Heart left ventricle (tissue), 16 donors: ENCODE results near the gene TBCK. TPM values are rescaled to one million over a fixed set of nuclear protein-coding genes. Genes with fewer than 3 reads are reported as not detected.
"Not testable (repeated sequence)": the region's sequence is repeated elsewhere in the genome, so short reads cannot be mapped to it uniquely, and the experiment has no call there.

Experiments
- ATAC-seq, 4 donors: fragments of 200-7000 bp; cut with Tn5 transposase; one replicate each; pipeline ENCODE4 v1.9.1; 2020 to 2022; ENCODE audit warnings: moderate library complexity in 4 of 4, mild to moderate bottlenecking in 3 of 4, moderate number of reproducible peaks in 1 of 4
- DNase-seq, 5 donors: peaks; one replicate each; pipeline ENCODE4 v3.0.0-alpha.2; 2020
- H3K27ac ChIP-seq, 12 donors: fragments of 200-600 bp; sonication (generic) in 4 of 12; one replicate each; pipeline versions ENCODE4 v1.5.0 to v1.8.0; 2016 to 2022; ENCODE audit warnings: mild to moderate bottlenecking in 2 of 12
- H3K27me3 ChIP-seq, 9 donors: fragments of 200-600 bp; sonication (generic) in 2 of 9; one replicate each; pipeline versions ENCODE4 v1.5.1 to v1.8.0; 2016 to 2022; ENCODE audit warnings: mild to moderate bottlenecking in 3 of 9
- H3K36me3 ChIP-seq, 9 donors: fragments of 200-600 bp; sonication (generic) in 2 of 9; one replicate each; pipeline versions ENCODE4 v1.5.0 to v1.8.0; 2018 to 2022; ENCODE audit warnings: mild to moderate bottlenecking in 2 of 9
- H3K4me1 ChIP-seq, 12 donors: fragments of 200-600 bp; sonication (generic) in 4 of 12; one replicate each; pipeline versions ENCODE4 v1.5.0 to v1.8.0; 2016 to 2022; ENCODE audit warnings: mild to moderate bottlenecking in 3 of 12
- H3K4me3 ChIP-seq, 12 donors: fragments of 200-600 bp; sonication (generic) in 4 of 12; one replicate each; pipeline versions ENCODE4 v1.5.0 to v1.8.0; 2017 to 2022; ENCODE audit warnings: mild to moderate bottlenecking in 9 of 12, moderate library complexity in 4 of 12
- H3K9me3 ChIP-seq, 12 donors: fragments of 200-600 bp; sonication (generic) in 4 of 12; one replicate each; pipeline versions ENCODE4 v1.5.0 to v1.8.0; 2016 to 2022; ENCODE audit warnings: mild to moderate bottlenecking in 1 of 12
- CTCF ChIP-seq, 12 donors: fragments of 200-600 bp; sonication (generic) in 4 of 12; IDR thresholded peaks; one replicate each; pipeline versions ENCODE4 v1.5.0 to v1.8.0; 2018 to 2022; ENCODE audit warnings: antibody characterized with exemption in 12 of 12, mild to moderate bottlenecking in 5 of 12
- POLR2A ChIP-seq, 2 donors: fragments of 450-650 bp; IDR thresholded peaks; one replicate each; pipeline ENCODE4 v1.6.1; 2017; ENCODE audit warnings: antibody characterized with exemption in 2 of 2, mild to moderate bottlenecking in 2 of 2, moderate library complexity in 2 of 2
- WGBS, 4 donors: extraction: QIAGEN DNeasy Blood & Tissue Kit in 2 of 4; methylation state at CpG; one replicate each; pipeline versions ENCODE4 v1.1.5 to v1.1.7; 2013 to 2018; 5-methylcytosine and 5-hydroxymethylcytosine counted together
- intact Hi-C, 10 donors: fragments of 100-400 bp; cut with DNase I; formaldehyde crosslinking; loops; one replicate each; pipeline versions ENCODE4 v1.11.1 to v1.14.2; 2022
- polyA plus RNA-seq, 2 donors: library from polyadenylated mRNA; stranded (reverse); fragments of 200-250 nt; gene quantifications; one replicate each; pipeline ENCODE4 v1.2.3, GENCODE V29; 2013
- total RNA-seq, 9 donors: library from RNA; depleted of rRNA in 2 of 9; stranded (reverse); fragments of >200 nt in 2 of 9; fragmentation: NEBNext Ultra II Directional in 3 of 9; extraction: Animal tissue kit (Norgen Biotek cat#: 25700) in 3 of 9; gene quantifications; one replicate each; pipeline versions ENCODE4 v1.1.0 to v1.2.4, GENCODE V29; 2016 to 2023
- donor health status: ischemic (EF 13 %, LVEDD 7.1; RV severe dilation, severe dysfunction).
- donor health status: healthy with polysubstance abuse.
- donor health status: DM: no; HTN: yes; CAD: no.
- donor health status: DM: no; HTN: no; CAD: no.
- donor health status: ischemic (EF 25% LVEDD 6.9; RV normal size, moderate dysfunction).
- donor health status: ischemic (EF 25% LVEDD 5.7; RV mildly dilated, moderate dysfunction).
- donor health status: healthy.
- donor health status: DM: yes; HTN: yes; CAD: no.
- donor health status: ischemic (EF 35%, LVEDD 5.7; RV mildly dilated, moderate dysfunction).
- donor health status: nonischemic (EF 11% LVEDD 7.7; RV severe dilation, severe dysfunction).
- donor health status: DM: yes; HTN: yes; CAD: no.
- donor health status: PGD.
- donor health status: ischemic (EF 29% LVEDD 5.4; RV normal size, mild dysfunction).
- donor health status: nonischemic (EF 23%, LVEDD 6.1; RV moderate dilation, normal function).

Gene TBCK
- total and polyA plus RNA-seq, 11 donors, result 5.0 to 27.1 (median 14.6) TPM

GRCh38 chr4:106323119-106323518, 7.1 kb upstream of the TBCK start:
- DNase-seq (no peak), ATAC-seq (no peak)
- Histone ChIP-seq H3K36me3 (peaks cover 0 to 38% (median 33%) of the 10 kb centered on the region in 9 donors), H3K4me3 (no peak overlapping the region), H3K27me3 (no peaks in the 10 kb centered on the region), H3K9me3 (no peaks in the 10 kb centered on the region), H3K4me1 (peaks cover 0 to 17% (median 3%) of the 10 kb centered on the region in 12 donors), H3K27ac (no peak overlapping the region)
- TF ChIP-seq CTCF (IDR thresholded peaks at IDR 0.05) (no peak), POLR2A (IDR thresholded peaks at IDR 0.05) (no peak)
- intact Hi-C loops, result no loop called here

GRCh38 chr4:106321814-106322213, 5.8 kb upstream of the TBCK start:
- H3K36me3 ChIP-seq, result peaks cover 0 to 25% (median 20%) of the 10 kb centered on the region in 9 donors
- H3K9me3 ChIP-seq, H3K4me3 ChIP-seq, H3K27ac ChIP-seq, ATAC-seq, H3K27me3 ChIP-seq, intact Hi-C loops, DNase-seq: not testable (repeated sequence)
- H3K4me1 ChIP-seq, result peaks cover 0 to 30% (median 14%) of the 10 kb centered on the region in 12 donors
- 52 to 65% (median 60%) methylated on average over 6 of the region's 6 CpGs for WGBS, 4 donors

GRCh38 chr4:106321168-106321567, 5.2 kb upstream of the TBCK start:
- peaks cover 0 to 18% (median 13%) of the 10 kb centered on the region in 9 donors for H3K36me3 ChIP-seq
- H3K27ac ChIP-seq, ATAC-seq, H3K4me3 ChIP-seq, H3K9me3 ChIP-seq, H3K27me3 ChIP-seq, DNase-seq, intact Hi-C loops: not testable (repeated sequence)
- H3K4me1 ChIP-seq, result peaks cover 0 to 31% (median 14%) of the 10 kb centered on the region in 12 donors
- WGBS, 4 donors, result 97 to 99% (median 98%) methylated on average over 20 to 34 of the region's 34 CpGs

- H3K4me3 ChIP-seq, result no peak overlapping the region
- ATAC-seq, result no peak
- no peak for DNase-seq
- 92 to 97% (median 95%) methylated on average over 1 of the region's 1 CpG for WGBS, 4 donors
- intact Hi-C loops, result no loop called here
- H3K27me3 ChIP-seq, result no peaks in the 10 kb centered on the region
- no peak for TF ChIP-seq POLR2A (IDR thresholded peaks at IDR 0.05)
- peaks cover 0 to 35% (median 14%) of the 10 kb centered on the region in 12 donors for H3K4me1 ChIP-seq
- H3K9me3 ChIP-seq, result no peaks in the 10 kb centered on the region
- H3K27ac ChIP-seq, result no peak overlapping the region
- H3K36me3 ChIP-seq, result peaks cover 0 to 12% (median 6%) of the 10 kb centered on the region in 9 donors
Observed at GRCh38 chr4:106320235-106320634, 4.2 kb upstream of the TBCK start.

GRCh38 chr4:106318511-106318910, 2.5 kb upstream of the TBCK start:
- H3K9me3 ChIP-seq, result no peaks in the 10 kb centered on the region
- no peaks in the 10 kb centered on the region for H3K27me3 ChIP-seq
- intact Hi-C loops, result no loop called here
- H3K4me1 ChIP-seq, result peaks cover 0 to 52% (median 26%) of the 10 kb centered on the region in 12 donors
- H3K4me3 ChIP-seq, result no peak overlapping the region
- no peak for DNase-seq
- peaks cover 0 to 8% (median 0%) of the 10 kb centered on the region in 9 donors for H3K36me3 ChIP-seq
- TF ChIP-seq POLR2A (IDR thresholded peaks at IDR 0.05) (no peak), CTCF (IDR thresholded peaks at IDR 0.05) (no peak)
- ATAC-seq, result no peak
- no peak overlapping the region for H3K27ac ChIP-seq

- Histone ChIP-seq H3K4me3 (peak overlapping the region in 6 of 12 donors; percentile 74 to 94 (median 84)), H3K4me1 (peaks cover 0 to 50% (median 28%) of the 10 kb centered on the region in 12 donors), H3K36me3 (peaks cover 0 to 8% (median 0%) of the 10 kb centered on the region in 9 donors), H3K9me3 (no peaks in the 10 kb centered on the region), H3K27me3 (no peaks in the 10 kb centered on the region), H3K27ac (no peak overlapping the region)
- DNase-seq, result no peak
- TF ChIP-seq POLR2A (IDR thresholded peaks at IDR 0.05) (no peak), CTCF (IDR thresholded peaks at IDR 0.05) (no peak)
- intact Hi-C loops, result no loop called here
- 86 to 91% (median 89%) methylated on average over 1 of the region's 1 CpG for WGBS, 4 donors
- no peak for ATAC-seq
Observed at GRCh38 chr4:106317815-106318214, 1.8 kb upstream of the TBCK start.
